ENCODE data around the gene PDF. TPM values are rescaled to one million over a fixed set of nuclear protein-coding genes. Genes with fewer than 3 reads are reported as not detected.

PDF gene
- total and polyA plus RNA-seq, 5 donors from 2014 or later, result 4.9 to 15.7 (median 9.4) TPM

DNA sequence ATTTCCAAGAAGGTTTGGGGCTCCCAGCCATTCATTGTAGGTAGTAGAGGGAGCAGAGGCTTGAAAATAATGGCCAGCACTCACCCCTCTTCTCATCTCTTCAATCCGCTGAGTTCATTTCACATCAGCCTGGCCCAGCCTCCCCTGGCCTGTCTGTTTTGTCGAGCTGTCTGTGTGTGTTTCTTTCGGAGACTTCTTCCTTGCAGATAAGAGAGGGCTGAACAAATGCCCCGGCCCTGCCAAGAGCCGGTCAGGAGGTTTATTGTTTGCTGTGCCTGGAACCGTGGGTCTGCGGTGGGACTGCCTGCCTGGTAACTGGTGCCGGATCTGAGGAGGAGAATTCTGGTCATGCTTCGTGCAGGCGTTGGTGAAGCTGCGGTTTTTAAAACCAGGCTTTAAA, 15.9 kb downstream of the PDF start:
- no peak overlapping the region for H3K4me3 ChIP-seq (ENCODE audit: low read depth, low read length)
- Mint-ChIP-seq H3K4me1 (peaks cover 5 to 37% (median 22%) of the 10 kb centered on the region in 4 donors), H3K9me3 (peaks cover 0 to 2% (median 0%) of the 10 kb centered on the region in 7 donors), H3K36me3 (peaks cover 11% of the 10 kb centered on the region), H3K4me3 (peak overlapping the region in 1 of 4 donors; percentile 29), H3K27ac (peak overlapping the region in 1 of 3 donors; percentile 71), H3K27me3 (no peaks in the 10 kb centered on the region)
- no peak overlapping the region for H3K27ac ChIP-seq (ENCODE audit: insufficient read depth, low read length, poor library complexity, severe bottlenecking)
- H3K4me1 ChIP-seq (ENCODE audit: control insufficient read depth, insufficient read depth, low read length, poor library complexity, severe bottlenecking), result peaks cover 23% of the 10 kb centered on the region
- no peaks in the 10 kb centered on the region for H3K9me3 ChIP-seq (ENCODE audit: control insufficient read depth in 2 of 2, low read length in 2 of 2)
- no peaks in the 10 kb centered on the region for H3K27me3 ChIP-seq (ENCODE audit: control insufficient read depth, insufficient read depth, low read length)
- peaks cover 53% of the 10 kb centered on the region for H3K36me3 ChIP-seq (ENCODE audit: control insufficient read depth, insufficient read depth, low read length)
- no peak for ATAC-seq (ENCODE audit: low read depth in 2 of 2)
- DNase-seq, result no peak

DNA sequence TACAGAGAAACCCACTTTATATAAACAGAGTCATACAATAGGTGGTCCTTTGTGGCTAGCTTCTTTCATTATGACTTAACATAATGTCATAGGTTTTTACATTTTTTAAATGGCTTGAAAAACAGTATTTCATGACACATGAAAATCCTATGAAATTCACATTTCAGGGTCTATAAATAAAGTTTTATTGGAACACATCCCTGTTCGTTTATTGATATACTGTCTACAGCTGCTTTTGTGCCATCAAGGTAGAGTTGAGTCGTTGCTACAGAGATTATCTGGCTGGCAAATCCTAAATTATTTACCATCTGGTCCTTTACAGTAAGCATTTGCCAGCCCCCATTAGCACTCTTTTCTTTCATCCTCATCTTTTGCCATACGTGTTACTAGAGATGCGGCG, 16.9 kb downstream of the PDF start:
- Mint-ChIP-seq H3K4me3 (peak overlapping the region; percentile 61 to 90 (median 86)), H3K4me1 (peaks cover 5 to 40% (median 22%) of the 10 kb centered on the region in 4 donors), H3K27me3 (no peaks in the 10 kb centered on the region), H3K9me3 (peaks cover 0 to 2% (median 0%) of the 10 kb centered on the region in 7 donors), H3K36me3 (peaks cover 9% of the 10 kb centered on the region), H3K27ac (peak overlapping the region in 2 of 3 donors; percentile 63 to 74)
- DNase-seq (no peak), ATAC-seq (ENCODE audit: low read depth in 2 of 2) (no peak)
- Histone ChIP-seq H3K9me3 (ENCODE audit: control insufficient read depth in 2 of 2, low read length in 2 of 2) (no peaks in the 10 kb centered on the region), H3K4me1 (ENCODE audit: control insufficient read depth, insufficient read depth, low read length, poor library complexity, severe bottlenecking) (peaks cover 23% of the 10 kb centered on the region), H3K27me3 (ENCODE audit: control insufficient read depth, insufficient read depth, low read length) (no peaks in the 10 kb centered on the region), H3K27ac (ENCODE audit: insufficient read depth, low read length, poor library complexity, severe bottlenecking) (no peak overlapping the region), H3K36me3 (ENCODE audit: control insufficient read depth, insufficient read depth, low read length) (peaks cover 42% of the 10 kb centered on the region), H3K4me3 (ENCODE audit: low read depth, low read length) (no peak overlapping the region)

DNA sequence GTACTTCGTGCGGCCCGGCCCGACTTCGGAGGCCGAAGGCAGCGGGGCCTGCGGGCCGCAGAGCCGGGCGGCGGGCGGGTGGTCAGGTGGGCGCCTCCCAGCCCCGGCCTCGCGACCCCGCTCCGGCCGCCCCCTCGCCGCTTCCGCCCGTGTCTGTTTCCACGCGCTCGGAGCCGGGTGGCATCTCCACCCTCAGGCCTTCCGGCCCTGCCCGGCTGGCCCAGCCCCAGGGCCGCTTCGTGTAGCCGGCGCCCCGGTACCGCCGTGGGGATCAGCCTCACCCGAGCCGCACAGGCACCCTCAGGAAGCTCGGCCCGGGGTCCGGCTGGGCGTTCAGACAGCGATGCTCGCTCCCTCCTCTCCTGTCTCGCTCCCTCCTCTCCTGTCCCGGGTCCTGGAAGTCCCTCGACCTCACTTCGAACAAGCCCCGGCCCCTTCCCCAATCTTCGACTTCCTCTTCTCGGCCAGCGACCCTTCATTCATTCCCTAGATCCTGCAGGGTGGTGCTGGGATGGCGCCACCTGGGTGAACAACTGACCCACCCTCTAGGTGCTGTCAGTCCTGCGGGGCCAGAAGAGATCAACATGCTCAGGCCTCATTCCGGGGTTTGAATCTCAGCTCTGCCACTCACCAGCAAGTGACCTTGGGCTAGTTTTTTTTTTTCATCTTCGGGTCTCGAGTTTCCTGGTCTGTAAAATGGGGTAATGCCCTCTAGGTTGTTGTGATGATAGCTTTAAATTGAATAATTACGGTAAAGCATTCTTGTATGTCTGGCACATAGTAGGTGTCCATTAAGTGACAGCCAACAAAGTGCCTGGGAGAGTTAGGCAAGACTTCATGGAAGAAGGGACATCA, 18.6 kb downstream of the PDF start:
- Mint-ChIP-seq H3K36me3 (peaks cover 9% of the 10 kb centered on the region), H3K4me1 (peaks cover 8 to 40% (median 22%) of the 10 kb centered on the region in 4 donors), H3K27ac (peak overlapping the region; percentile 74 to 95 (median 94)), H3K4me3 (peak overlapping the region; percentile 90 to 99 (median 98)), H3K27me3 (no peaks in the 10 kb centered on the region), H3K9me3 (peaks cover 0 to 2% (median 0%) of the 10 kb centered on the region in 7 donors)
- DNase-seq, result peak in 2 of 3 donors; percentile 21 to 61
- H3K4me3 ChIP-seq (ENCODE audit: low read depth, low read length), result peak overlapping the region; percentile 83
- peak; percentile 15 to 27 for ATAC-seq (ENCODE audit: low read depth in 2 of 2)
- H3K27me3 ChIP-seq (ENCODE audit: control insufficient read depth, insufficient read depth, low read length), result no peaks in the 10 kb centered on the region
- H3K9me3 ChIP-seq (ENCODE audit: control insufficient read depth in 2 of 2, low read length in 2 of 2), result no peaks in the 10 kb centered on the region
- H3K36me3 ChIP-seq (ENCODE audit: control insufficient read depth, insufficient read depth, low read length), result peaks cover 28% of the 10 kb centered on the region
- peak overlapping the region; percentile 75 for H3K27ac ChIP-seq (ENCODE audit: insufficient read depth, low read length, poor library complexity, severe bottlenecking)
- peaks cover 23% of the 10 kb centered on the region for H3K4me1 ChIP-seq (ENCODE audit: control insufficient read depth, insufficient read depth, low read length, poor library complexity, severe bottlenecking)

DNA sequence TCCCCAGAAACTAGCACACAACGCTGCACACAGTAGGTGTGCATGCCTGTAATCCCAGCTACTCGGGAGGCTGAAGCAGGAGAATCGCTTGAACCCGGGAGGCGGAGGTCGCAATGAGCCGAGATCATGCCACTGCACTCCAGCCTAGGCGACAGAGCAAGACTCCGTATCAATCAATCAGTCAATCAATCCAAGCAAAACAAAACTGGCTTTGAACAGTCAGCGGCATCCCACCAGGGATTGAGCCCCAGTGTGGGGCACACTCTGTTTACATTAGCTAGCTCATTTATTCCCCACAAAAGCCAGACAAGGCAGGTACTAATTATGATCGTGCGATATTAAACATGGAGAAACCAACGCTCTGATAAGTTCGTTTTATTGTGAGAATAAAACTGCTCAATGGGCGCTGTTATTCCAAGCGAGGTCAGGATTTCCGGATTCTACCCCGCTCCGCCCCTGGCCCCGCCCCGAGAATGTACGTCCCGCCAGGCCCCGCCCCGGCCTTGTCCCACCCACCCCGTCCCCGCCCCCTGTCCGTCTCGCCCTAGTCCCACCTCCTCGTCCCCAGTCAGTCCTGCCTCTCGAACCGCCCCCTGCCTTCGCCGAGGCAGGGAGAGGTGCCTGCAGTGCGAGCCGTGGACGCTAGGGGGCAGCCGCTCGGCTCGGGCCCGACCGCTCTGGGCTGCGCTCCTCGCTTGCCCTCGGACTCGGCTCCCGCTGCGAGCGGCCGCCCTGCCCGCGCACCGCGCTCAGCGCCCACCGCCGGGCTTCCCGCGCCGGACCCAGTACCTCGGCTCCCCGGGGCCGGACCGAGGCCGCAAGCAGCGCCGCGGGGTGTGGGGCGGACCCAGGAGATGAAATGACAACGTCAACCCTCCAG, 19.5 kb downstream of the PDF start, which contains the start of gene VPS4A:
TSS of gene VPS4A (plus strand) at position 698 of the 880 bp plus-strand sequence. CDS start at position 860, 162 bp downstream.
- H3K27ac Mint-ChIP-seq, result peak within 1 kb of the TSS; percentile 92 to 95 (median 94)

DNA sequence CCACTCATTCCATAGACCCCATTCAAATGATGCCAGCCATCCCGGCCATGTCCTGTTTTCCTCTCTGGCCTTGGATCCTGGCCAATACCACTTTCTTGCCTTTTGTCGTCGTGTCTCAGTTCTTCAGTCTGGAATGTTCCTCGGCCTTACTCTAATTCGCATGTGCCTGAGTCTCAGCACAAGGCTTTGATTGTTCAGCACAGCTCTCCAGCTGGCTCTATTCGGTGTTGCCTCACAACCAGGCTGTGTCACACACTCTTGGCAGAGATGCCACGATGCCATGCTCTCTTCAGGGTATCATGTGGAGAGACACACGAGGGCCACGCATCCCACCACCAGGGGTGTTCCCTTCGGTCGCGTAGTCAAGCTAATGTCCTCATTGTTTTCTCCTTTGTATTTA, 21.1 kb downstream of the PDF start:
- H3K27me3 ChIP-seq (ENCODE audit: control insufficient read depth, insufficient read depth, low read length), result no peaks in the 10 kb centered on the region
- peaks cover 0 to 2% (median 0%) of the 10 kb centered on the region in 7 donors for H3K9me3 Mint-ChIP-seq
- no peak for ATAC-seq (ENCODE audit: low read depth in 2 of 2)
- peaks cover 23% of the 10 kb centered on the region for H3K4me1 ChIP-seq (ENCODE audit: control insufficient read depth, insufficient read depth, low read length, poor library complexity, severe bottlenecking)
- peaks cover 4% of the 10 kb centered on the region for H3K36me3 ChIP-seq (ENCODE audit: control insufficient read depth, insufficient read depth, low read length)
- H3K9me3 ChIP-seq (ENCODE audit: control insufficient read depth in 2 of 2, low read length in 2 of 2), result no peaks in the 10 kb centered on the region
- DNase-seq, result no peak
- no peak overlapping the region for H3K4me3 ChIP-seq (ENCODE audit: low read depth, low read length)
- H3K27ac Mint-ChIP-seq, result peak overlapping the region in 1 of 3 donors; percentile 93
- peaks cover 7% of the 10 kb centered on the region for H3K36me3 Mint-ChIP-seq
- peak overlapping the region; percentile 33 to 81 (median 57) for H3K4me3 Mint-ChIP-seq
- H3K27ac ChIP-seq (ENCODE audit: insufficient read depth, low read length, poor library complexity, severe bottlenecking), result no peak overlapping the region
- peaks cover 8 to 32% (median 20%) of the 10 kb centered on the region in 4 donors for H3K4me1 Mint-ChIP-seq
- no peaks in the 10 kb centered on the region for H3K27me3 Mint-ChIP-seq

More for the DNA sequence above, 19.5 kb downstream of the PDF start, which contains the start of gene VPS4A:
- H3K36me3 ChIP-seq (ENCODE audit: control insufficient read depth, insufficient read depth, low read length), result peaks cover 20% of the 10 kb centered on the region
- DNase-seq (peak; percentile 96 to 97 (median 97)), ATAC-seq (ENCODE audit: low read depth in 2 of 2) (peak; percentile 98 to 99)
- H3K27ac ChIP-seq (ENCODE audit: insufficient read depth, low read length, poor library complexity, severe bottlenecking), result peak within 1 kb of the TSS; percentile 77
- peak within 1 kb of the TSS; percentile 96 for H3K4me3 ChIP-seq (ENCODE audit: low read depth, low read length)
- peak within 1 kb of the TSS; percentile 94 to 99 (median 98) for H3K4me3 Mint-ChIP-seq
- peaks cover 23% of the 10 kb centered on the region for H3K4me1 ChIP-seq (ENCODE audit: control insufficient read depth, insufficient read depth, low read length, poor library complexity, severe bottlenecking)
- peaks cover 0 to 2% (median 0%) of the 10 kb centered on the region in 7 donors for H3K9me3 Mint-ChIP-seq
- H3K9me3 ChIP-seq (ENCODE audit: control insufficient read depth in 2 of 2, low read length in 2 of 2), result no peaks in the 10 kb centered on the region
- H3K27me3 Mint-ChIP-seq, result no peaks in the 10 kb centered on the region
- peaks cover 8 to 40% (median 22%) of the 10 kb centered on the region in 4 donors for H3K4me1 Mint-ChIP-seq
- peaks cover 2% of the 10 kb centered on the region for H3K36me3 Mint-ChIP-seq
- no peaks in the 10 kb centered on the region for H3K27me3 ChIP-seq (ENCODE audit: control insufficient read depth, insufficient read depth, low read length)

DNA sequence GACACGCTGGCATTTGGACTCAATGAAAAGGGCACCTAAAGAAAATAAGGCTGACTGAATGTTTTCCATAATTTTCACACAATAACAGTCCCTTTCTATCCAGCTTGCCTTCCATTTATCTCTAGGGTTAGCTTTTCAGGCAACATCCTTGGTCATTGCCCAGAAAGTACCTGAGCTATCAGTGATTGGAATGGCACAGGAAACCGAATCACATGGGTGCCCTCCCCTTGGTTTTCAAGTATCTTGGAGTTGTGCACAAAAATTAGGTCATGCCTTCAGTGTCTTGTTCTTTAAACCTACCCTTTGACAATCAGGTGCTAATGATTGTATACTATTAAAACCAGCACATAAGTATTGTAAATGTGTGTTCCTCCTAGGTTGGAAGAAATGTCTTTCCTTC, 22.5 kb downstream of the PDF start:
- H3K4me3 Mint-ChIP-seq, result no peak overlapping the region
- Histone ChIP-seq H3K27me3 (ENCODE audit: control insufficient read depth, insufficient read depth, low read length) (no peaks in the 10 kb centered on the region), H3K9me3 (ENCODE audit: control insufficient read depth in 2 of 2, low read length in 2 of 2) (no peaks in the 10 kb centered on the region), H3K4me3 (ENCODE audit: low read depth, low read length) (no peak overlapping the region), H3K36me3 (ENCODE audit: control insufficient read depth, insufficient read depth, low read length) (no peaks in the 10 kb centered on the region), H3K27ac (ENCODE audit: insufficient read depth, low read length, poor library complexity, severe bottlenecking) (no peak overlapping the region), H3K4me1 (ENCODE audit: control insufficient read depth, insufficient read depth, low read length, poor library complexity, severe bottlenecking) (peaks cover 18% of the 10 kb centered on the region)
- DNase-seq, result no peak
- peaks cover 8 to 19% (median 10%) of the 10 kb centered on the region in 4 donors for H3K4me1 Mint-ChIP-seq
- no peaks in the 10 kb centered on the region for H3K27me3 Mint-ChIP-seq
- peaks cover 10% of the 10 kb centered on the region for H3K36me3 Mint-ChIP-seq
- ATAC-seq (ENCODE audit: low read depth in 2 of 2), result no peak
- H3K27ac Mint-ChIP-seq, result no peak overlapping the region
- H3K9me3 Mint-ChIP-seq, result peaks cover 0 to 2% (median 0%) of the 10 kb centered on the region in 7 donors

DNA sequence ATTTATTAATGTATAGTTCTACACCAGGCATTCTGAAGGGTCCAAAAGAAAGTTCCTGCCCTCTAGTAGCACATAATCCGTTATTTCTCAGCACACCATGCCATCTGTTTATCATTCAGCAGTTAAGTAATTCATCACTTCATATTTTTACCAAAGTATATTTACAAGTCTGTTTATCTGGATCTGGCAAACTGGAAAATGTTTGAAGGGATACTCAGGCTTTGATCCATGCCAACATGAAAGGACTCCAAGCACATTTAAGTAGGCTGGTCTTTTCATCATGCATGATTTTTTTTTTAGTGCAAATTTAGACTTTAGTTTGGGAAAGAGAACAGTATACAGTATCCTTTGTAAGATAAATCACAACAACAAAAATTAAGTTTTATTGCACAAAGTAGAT, 23.3 kb downstream of the PDF start:
- H3K36me3 Mint-ChIP-seq, result peaks cover 10% of the 10 kb centered on the region
- Histone ChIP-seq H3K27me3 (ENCODE audit: control insufficient read depth, insufficient read depth, low read length) (no peaks in the 10 kb centered on the region), H3K27ac (ENCODE audit: insufficient read depth, low read length, poor library complexity, severe bottlenecking) (no peak overlapping the region), H3K36me3 (ENCODE audit: control insufficient read depth, insufficient read depth, low read length) (no peaks in the 10 kb centered on the region), H3K4me3 (ENCODE audit: low read depth, low read length) (no peak overlapping the region), H3K9me3 (ENCODE audit: control insufficient read depth in 2 of 2, low read length in 2 of 2) (no peaks in the 10 kb centered on the region), H3K4me1 (ENCODE audit: control insufficient read depth, insufficient read depth, low read length, poor library complexity, severe bottlenecking) (peaks cover 11% of the 10 kb centered on the region)
- peaks cover 6 to 13% (median 8%) of the 10 kb centered on the region in 4 donors for H3K4me1 Mint-ChIP-seq
- DNase-seq (no peak), ATAC-seq (ENCODE audit: low read depth in 2 of 2) (no peak)
- H3K27ac Mint-ChIP-seq, result no peak overlapping the region
- peak overlapping the region in 2 of 4 donors; percentile 4 to 17 for H3K4me3 Mint-ChIP-seq
- no peaks in the 10 kb centered on the region for H3K27me3 Mint-ChIP-seq
- peaks cover 0 to 2% (median 0%) of the 10 kb centered on the region in 7 donors for H3K9me3 Mint-ChIP-seq

Data from CD4-positive, CD25-positive, alpha-beta regulatory T cell (primary cell).